IMR-90 (cell line): ENCODE results near the gene LIPG.

Experiments
- BHLHE40 ChIP-seq: fragments of 150-350 bp; IDR thresholded peaks from 2 replicates; pipeline ENCODE4 v1.6.1; 2016; ENCODE audit warnings: mild to moderate bottlenecking, low read depth, low read length
- CEBPB ChIP-seq: IDR thresholded peaks from 2 replicates; pipeline ENCODE4 v1.6.1; 2012; ENCODE audit warnings: low read depth, low read length, improper control_type of control experiment
- CHD1 ChIP-seq: IDR thresholded peaks from 2 replicates; pipeline ENCODE4 v1.6.1; 2012; ENCODE audit warnings: low read depth, low read length, improper control_type of control experiment
- MAFK ChIP-seq: IDR thresholded peaks from 2 replicates; pipeline ENCODE4 v1.6.1; 2012; ENCODE audit warnings: low read depth, low read length, improper control_type of control experiment
- MAZ ChIP-seq: IDR thresholded peaks from 2 replicates; pipeline ENCODE4 v1.6.1; 2012; ENCODE audit warnings: low read depth, mild to moderate bottlenecking, low read length, improper control_type of control experiment, moderate library complexity, borderline replicate concordance
- MXI1 ChIP-seq: IDR thresholded peaks from 2 replicates; pipeline ENCODE4 v1.6.1; 2012; ENCODE audit warnings: low read depth, mild to moderate bottlenecking, low read length, moderate library complexity, borderline replicate concordance
- POLR2A ChIP-seq: IDR thresholded peaks from 2 replicates; pipeline ENCODE4 v1.6.1; 2012; ENCODE audit warnings: mild to moderate bottlenecking, low read depth, low read length
- RAD21 ChIP-seq: IDR thresholded peaks from 2 replicates; pipeline ENCODE4 v1.6.1; 2012; ENCODE audit warnings: low read length, improper control_type of control experiment
- RCOR1 ChIP-seq: IDR thresholded peaks from 2 replicates; pipeline ENCODE4 v1.6.1; 2012; ENCODE audit warnings: mild to moderate bottlenecking, low read length, improper control_type of control experiment; ENCODE audit not compliant: insufficient replicate concordance
- RFX5 ChIP-seq: IDR thresholded peaks from 2 replicates; pipeline ENCODE4 v1.8.0; 2012; ENCODE audit warnings: low read depth, mild to moderate bottlenecking, low read length, moderate library complexity
- TF ChIP-seq, protein P1 (sequence below): conservative IDR thresholded peaks from 2 replicates; pipeline ENCODE4 v1.5.1; 2012; ENCODE audit warnings: mild to moderate bottlenecking, low read depth, low read length, improper control_type of control experiment
- TF ChIP-seq, protein P2 (sequence below): fragments of 150-350 bp; IDR thresholded peaks from 2 replicates; pipeline ENCODE4 v1.6.1; 2016; ENCODE audit warnings: low read depth, mild to moderate bottlenecking, low read length, moderate library complexity, borderline replicate concordance
- TF ChIP-seq, protein P3 (sequence below): fragments of 150-350 bp; IDR thresholded peaks from 2 replicates; pipeline ENCODE4 v1.6.1; 2017; ENCODE audit warnings: mild to moderate bottlenecking, antibody characterized with exemption, low read length, low read depth

DNA sequence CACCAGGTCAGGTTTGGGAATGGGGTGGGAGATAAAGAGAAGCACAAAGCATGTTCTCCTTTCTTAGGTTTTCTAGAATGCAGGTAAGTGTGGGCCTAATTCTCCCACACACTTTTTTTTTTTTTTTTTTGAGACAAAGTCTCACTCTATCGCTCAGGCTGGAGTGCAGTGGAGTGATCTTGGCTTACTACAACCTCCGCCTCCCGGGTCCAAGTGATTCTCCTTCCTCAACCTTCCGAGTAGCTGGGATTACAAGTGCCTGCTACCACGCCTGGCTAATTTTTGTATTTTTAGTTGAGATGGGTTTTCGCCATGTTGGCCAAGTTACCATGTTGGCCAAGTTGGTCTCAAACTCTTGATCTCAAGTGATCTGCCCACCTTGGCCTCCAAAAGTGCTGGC, 26.3 kb downstream of the LIPG start:
- TF ChIP-seq CEBPB (no peak), MAZ (no peak), POLR2A (no peak), MAFK (no peak), RAD21 (no peak), CHD1 (no peak), BHLHE40 (no peak), RCOR1 (no peak), RFX5 (no peak), MXI1 (no peak)
- TF ChIP-seq, protein P1, sequence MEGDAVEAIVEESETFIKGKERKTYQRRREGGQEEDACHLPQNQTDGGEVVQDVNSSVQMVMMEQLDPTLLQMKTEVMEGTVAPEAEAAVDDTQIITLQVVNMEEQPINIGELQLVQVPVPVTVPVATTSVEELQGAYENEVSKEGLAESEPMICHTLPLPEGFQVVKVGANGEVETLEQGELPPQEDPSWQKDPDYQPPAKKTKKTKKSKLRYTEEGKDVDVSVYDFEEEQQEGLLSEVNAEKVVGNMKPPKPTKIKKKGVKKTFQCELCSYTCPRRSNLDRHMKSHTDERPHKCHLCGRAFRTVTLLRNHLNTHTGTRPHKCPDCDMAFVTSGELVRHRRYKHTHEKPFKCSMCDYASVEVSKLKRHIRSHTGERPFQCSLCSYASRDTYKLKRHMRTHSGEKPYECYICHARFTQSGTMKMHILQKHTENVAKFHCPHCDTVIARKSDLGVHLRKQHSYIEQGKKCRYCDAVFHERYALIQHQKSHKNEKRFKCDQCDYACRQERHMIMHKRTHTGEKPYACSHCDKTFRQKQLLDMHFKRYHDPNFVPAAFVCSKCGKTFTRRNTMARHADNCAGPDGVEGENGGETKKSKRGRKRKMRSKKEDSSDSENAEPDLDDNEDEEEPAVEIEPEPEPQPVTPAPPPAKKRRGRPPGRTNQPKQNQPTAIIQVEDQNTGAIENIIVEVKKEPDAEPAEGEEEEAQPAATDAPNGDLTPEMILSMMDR, result no peak
- TF ChIP-seq, protein P2, sequence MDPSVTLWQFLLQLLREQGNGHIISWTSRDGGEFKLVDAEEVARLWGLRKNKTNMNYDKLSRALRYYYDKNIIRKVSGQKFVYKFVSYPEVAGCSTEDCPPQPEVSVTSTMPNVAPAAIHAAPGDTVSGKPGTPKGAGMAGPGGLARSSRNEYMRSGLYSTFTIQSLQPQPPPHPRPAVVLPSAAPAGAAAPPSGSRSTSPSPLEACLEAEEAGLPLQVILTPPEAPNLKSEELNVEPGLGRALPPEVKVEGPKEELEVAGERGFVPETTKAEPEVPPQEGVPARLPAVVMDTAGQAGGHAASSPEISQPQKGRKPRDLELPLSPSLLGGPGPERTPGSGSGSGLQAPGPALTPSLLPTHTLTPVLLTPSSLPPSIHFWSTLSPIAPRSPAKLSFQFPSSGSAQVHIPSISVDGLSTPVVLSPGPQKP, result no peak
- TF ChIP-seq, protein P3, sequence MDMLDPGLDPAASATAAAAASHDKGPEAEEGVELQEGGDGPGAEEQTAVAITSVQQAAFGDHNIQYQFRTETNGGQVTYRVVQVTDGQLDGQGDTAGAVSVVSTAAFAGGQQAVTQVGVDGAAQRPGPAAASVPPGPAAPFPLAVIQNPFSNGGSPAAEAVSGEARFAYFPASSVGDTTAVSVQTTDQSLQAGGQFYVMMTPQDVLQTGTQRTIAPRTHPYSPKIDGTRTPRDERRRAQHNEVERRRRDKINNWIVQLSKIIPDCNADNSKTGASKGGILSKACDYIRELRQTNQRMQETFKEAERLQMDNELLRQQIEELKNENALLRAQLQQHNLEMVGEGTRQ, result no peak
